H1 (cell line): ENCODE results near the gene ANAPC16. TPM values are rescaled to one million over a fixed set of nuclear protein-coding genes. Genes with fewer than 3 reads are reported as not detected.

Experiments
- CEBPB ChIP-seq: IDR thresholded peaks from 2 replicates; pipeline ENCODE4 v1.6.1; 2012; ENCODE audit warnings: low read depth, low read length
- GABPA ChIP-seq: IDR thresholded peaks from 2 replicates; pipeline ENCODE4 v1.6.1; 2011; ENCODE audit warnings: mild to moderate bottlenecking, low read length, moderate library complexity, borderline replicate concordance; ENCODE audit not compliant: insufficient read depth
- GTF2F1 ChIP-seq: IDR thresholded peaks from 2 replicates; pipeline ENCODE4 v1.6.1; 2012; ENCODE audit warnings: low read depth, low read length, improper control_type of control experiment, borderline replicate concordance
- KDM1A ChIP-seq: fragments of 200-600, 300-600 bp; sonication (generic); IDR thresholded peaks from 2 replicates; pipeline ENCODE4 v1.7.1; 2016; ENCODE audit warnings: mild to moderate bottlenecking, low read length, borderline replicate concordance
- KDM5A ChIP-seq: fragments of 200-600 bp; IDR thresholded peaks from 2 replicates; pipeline ENCODE4 v1.7.1; 2012; ENCODE audit warnings: mild to moderate bottlenecking, low read length, inconsistent platforms, mixed read lengths
- PHF8 ChIP-seq: fragments of 200-600 bp; sonication (generic); conservative IDR thresholded peaks from 2 replicates; pipeline ENCODE4 v1.7.1; 2012; ENCODE audit warnings: low read depth, mild to moderate bottlenecking, inconsistent platforms, low read length, moderate library complexity
- RAD21 ChIP-seq, 2 experiments: IDR thresholded peaks in 1 of 2; conservative IDR thresholded peaks in 1 of 2; 2 replicates each; pipeline ENCODE4 v1.6.1; 2011; ENCODE audit warnings: low read depth in 2 of 2, low read length in 2 of 2, improper control_type of control experiment in 1 of 2, inconsistent platforms in 1 of 2, mild to moderate bottlenecking in 1 of 2, moderate library complexity in 1 of 2
- SIN3A ChIP-seq, 2 experiments: IDR thresholded peaks in 1 of 2; conservative IDR thresholded peaks in 1 of 2; 2 replicates each; pipeline ENCODE4 v1.6.1; 2011 to 2012; ENCODE audit warnings: low read length in 2 of 2, improper control_type of control experiment in 1 of 2, low read depth in 1 of 2, mild to moderate bottlenecking in 1 of 2
- SP1 ChIP-seq: IDR thresholded peaks from 2 replicates; pipeline ENCODE4 v1.6.1; 2011; ENCODE audit warnings: low read depth, low read length
- YY1 ChIP-seq: IDR thresholded peaks from 2 replicates; pipeline ENCODE4 v1.6.1; 2011; ENCODE audit warnings: low read depth, mild to moderate bottlenecking, low read length
- polyA plus RNA-seq, 7 experiments: library from polyadenylated mRNA; depleted of rRNA in 3 of 7; stranded (reverse) in 5 of 7; unstranded in 2 of 7; fragments of >200 nt in 5 of 7; fragments of 200-250 nt in 2 of 7; gene quantifications; 1 replicate in 5 of 7; 2 replicates in 1 of 7; 4 replicates in 1 of 7; pipeline versions ENCODE4 v1.2.1 to v1.2.3, GENCODE V29; 2011 to 2013; ENCODE audit warnings: missing spikeins in 2 of 7, mixed read lengths in 2 of 7
- total RNA-seq: library from RNA; stranded (reverse); fragmentation: NEBNext Ultra II Directional; extraction: Animal tissue kit (Norgen Biotek cat#: 25700); gene quantifications from 2 replicates; pipeline ENCODE4 v1.2.1, GENCODE V29; 2021

Gene ANAPC16
- total and polyA plus RNA-seq, 2 of the 8 experiments (the other 6 are each of a cell fraction or from before 2014, with no cell fraction given): 53.1 to 57.4 TPM

GRCh38 chr10:72260239-72260975 is 44.6 kb downstream of the ANAPC16 start (continued):
- TF ChIP-seq SIN3A (conservative IDR thresholded peaks at IDR 0.05 in 1 of 2, IDR thresholded peaks at IDR 0.05 in 1 of 2; ENCODE audit: low read depth in 1 of 2, low read length in 2 of 2): no peak
- no peak for TF ChIP-seq YY1
- no peak for TF ChIP-seq GABPA
- TF ChIP-seq CEBPB: no peak
- no peak for TF ChIP-seq RAD21 (IDR thresholded peaks at IDR 0.05 in 1 of 2, conservative IDR thresholded peaks at IDR 0.05 in 1 of 2; ENCODE audit: low read depth in 2 of 2, low read length in 2 of 2)
- TF ChIP-seq SP1: peak; percentile 87
- TF ChIP-seq KDM1A: peak; percentile 39; the same call in 1 of the 2 replicates
- TF ChIP-seq GTF2F1: no peak
- TF ChIP-seq KDM5A: no peak
- TF ChIP-seq PHF8: no peak
